Right lobe of liver (tissue), 4 donors: ENCODE measurements around the gene NUTM2G.
"Not testable (repeated sequence)": the region's sequence is repeated elsewhere in the genome, so short reads cannot be mapped to it uniquely, and the experiment has no call there.

Source experiments
- POLR2A ChIP-seq: fragments of 450-650 bp; IDR thresholded peaks from one replicate; pipeline ENCODE4 v1.6.1; 2017; ENCODE audit warnings: antibody characterized with exemption, mild to moderate bottlenecking
- TF ChIP-seq, protein P1 (sequence below), 4 donors: fragments of 200-600 bp in 3 of 4; fragments of 450-650 bp in 1 of 4; IDR thresholded peaks; one replicate each; pipeline versions ENCODE4 v1.5.1 to v1.8.0; 2016 to 2022; ENCODE audit warnings: antibody characterized with exemption in 4 of 4, mild to moderate bottlenecking in 2 of 4
- donor health status: DM: no; HTN: no; CAD: no.
- donor health status: DM: no; HTN: no; CAD: no.
- donor health status: DM: no; HTN: yes; CAD: no.

DNA sequence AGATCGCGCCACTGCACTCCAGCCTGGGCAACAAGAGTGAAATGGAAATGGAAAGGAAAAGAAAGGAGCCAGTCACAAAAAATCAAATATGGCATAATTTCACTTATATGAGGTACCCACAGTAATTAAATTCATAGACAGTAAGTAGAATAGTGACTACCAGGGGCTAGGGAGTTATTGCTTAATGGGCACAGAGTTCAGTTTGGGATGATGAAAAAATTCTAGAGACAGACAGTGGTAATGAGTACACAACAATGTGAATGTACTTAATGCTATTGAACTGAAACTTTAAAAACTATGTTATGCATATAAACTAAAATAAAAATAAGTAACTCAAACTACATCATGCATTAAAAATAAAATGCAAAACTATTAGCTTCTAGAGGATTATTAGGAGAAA is 56.2 kb downstream of the NUTM2G start:
- TF ChIP-seq, protein P1, sequence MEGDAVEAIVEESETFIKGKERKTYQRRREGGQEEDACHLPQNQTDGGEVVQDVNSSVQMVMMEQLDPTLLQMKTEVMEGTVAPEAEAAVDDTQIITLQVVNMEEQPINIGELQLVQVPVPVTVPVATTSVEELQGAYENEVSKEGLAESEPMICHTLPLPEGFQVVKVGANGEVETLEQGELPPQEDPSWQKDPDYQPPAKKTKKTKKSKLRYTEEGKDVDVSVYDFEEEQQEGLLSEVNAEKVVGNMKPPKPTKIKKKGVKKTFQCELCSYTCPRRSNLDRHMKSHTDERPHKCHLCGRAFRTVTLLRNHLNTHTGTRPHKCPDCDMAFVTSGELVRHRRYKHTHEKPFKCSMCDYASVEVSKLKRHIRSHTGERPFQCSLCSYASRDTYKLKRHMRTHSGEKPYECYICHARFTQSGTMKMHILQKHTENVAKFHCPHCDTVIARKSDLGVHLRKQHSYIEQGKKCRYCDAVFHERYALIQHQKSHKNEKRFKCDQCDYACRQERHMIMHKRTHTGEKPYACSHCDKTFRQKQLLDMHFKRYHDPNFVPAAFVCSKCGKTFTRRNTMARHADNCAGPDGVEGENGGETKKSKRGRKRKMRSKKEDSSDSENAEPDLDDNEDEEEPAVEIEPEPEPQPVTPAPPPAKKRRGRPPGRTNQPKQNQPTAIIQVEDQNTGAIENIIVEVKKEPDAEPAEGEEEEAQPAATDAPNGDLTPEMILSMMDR (IDR thresholded peaks at IDR 0.05): not testable (repeated sequence)
- TF ChIP-seq POLR2A: not testable (repeated sequence)
